ENCODE measurements around the gene TLL2. TPM values are rescaled to one million over a fixed set of nuclear protein-coding genes. Genes with fewer than 3 reads are reported as not detected.

TLL2 gene
- polyA plus RNA-seq, 2 donors = 0.08 TPM

DNA sequence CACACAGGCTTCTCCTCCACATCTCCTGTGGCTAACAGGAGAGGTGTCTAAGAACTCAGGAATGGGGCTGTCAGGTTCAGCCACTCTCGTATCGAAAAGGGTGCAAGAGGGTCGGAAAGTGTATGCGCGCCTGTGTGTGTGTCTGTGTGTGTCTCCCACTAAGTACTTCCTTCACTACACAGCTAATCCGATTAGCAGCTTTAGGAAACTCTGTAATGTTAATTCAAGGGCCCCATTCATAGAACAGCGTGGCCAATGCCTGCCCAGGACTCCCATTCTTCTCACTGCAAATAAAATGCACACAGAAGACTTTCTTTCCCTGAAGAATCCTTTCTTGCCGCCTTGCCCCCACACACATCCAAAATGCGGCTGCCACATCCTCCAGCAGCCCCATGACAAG is 39.9 kb downstream of the TLL2 start:
- Histone ChIP-seq H3K4me3 (ENCODE audit: low read depth in 1 of 2, low read length in 2 of 2) (no peak overlapping the region), H3K27me3 (ENCODE audit: control insufficient read depth in 1 of 2, insufficient read depth in 2 of 2, low read length in 2 of 2) (no peaks in the 10 kb centered on the region), H3K36me3 (ENCODE audit: control insufficient read depth in 2 of 2, insufficient read depth in 2 of 2, low read length in 1 of 2) (no peaks in the 10 kb centered on the region), H3K4me1 (ENCODE audit: control insufficient read depth in 2 of 2, insufficient read depth in 2 of 2, low read length in 1 of 2) (peaks cover 0 to 2% of the 10 kb centered on the region in 2 donors), H3K9me3 (ENCODE audit: control insufficient read depth in 2 of 2, insufficient read depth in 1 of 2, low read depth in 1 of 2, low read length in 1 of 2) (peaks cover 0 to 4% of the 10 kb centered on the region in 2 donors), H3K27ac (ENCODE audit: low read depth in 2 of 2, low read length in 1 of 2) (no peak overlapping the region)
- 81% methylated on average over 9 of the region's 9 CpGs for WGBS, 2 donors

DNA sequence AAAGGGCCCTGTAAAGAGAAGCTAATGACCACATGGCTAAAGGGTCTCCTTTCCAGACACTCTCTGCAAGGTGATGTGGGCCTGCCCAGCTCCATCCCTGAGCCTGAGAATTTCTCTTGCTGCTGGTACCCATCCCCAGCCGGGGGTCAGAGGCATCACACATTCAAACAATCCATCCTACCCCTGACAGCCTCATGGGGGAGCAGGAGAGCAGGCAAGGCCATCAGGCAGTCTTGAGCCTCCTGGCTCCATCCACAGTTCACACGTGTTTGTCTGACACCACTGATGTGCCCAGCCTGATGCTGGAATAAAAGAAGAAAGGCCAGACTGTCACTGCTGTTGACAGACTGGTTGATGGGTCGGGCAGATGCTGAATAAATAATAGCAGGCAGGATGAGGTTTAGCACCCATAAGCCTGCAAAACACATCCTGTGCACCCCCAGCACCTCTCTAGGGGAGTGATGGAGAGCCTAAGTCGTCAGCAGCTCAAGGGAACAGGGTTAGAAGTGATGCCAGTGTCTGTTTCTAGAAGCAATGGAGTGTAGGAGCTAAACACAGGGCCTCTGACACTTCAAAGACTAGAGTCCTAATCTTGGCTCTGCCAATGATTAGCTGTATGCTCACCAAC is 43.5 kb downstream of the TLL2 start:
- peaks cover 0 to 4% of the 10 kb centered on the region in 2 donors for H3K9me3 ChIP-seq (ENCODE audit: control insufficient read depth in 2 of 2, insufficient read depth in 1 of 2, low read depth in 1 of 2, low read length in 1 of 2)
- 24 to 28% methylated on average over 4 of the region's 4 CpGs for whole genome bisulfite sequencing, 2 donors
- H3K27me3 ChIP-seq (ENCODE audit: control insufficient read depth in 1 of 2, insufficient read depth in 2 of 2, low read length in 2 of 2) = no peaks in the 10 kb centered on the region
- H3K36me3 ChIP-seq (ENCODE audit: control insufficient read depth in 2 of 2, insufficient read depth in 2 of 2, low read length in 1 of 2) = no peaks in the 10 kb centered on the region
- H3K4me3 ChIP-seq (ENCODE audit: low read depth in 1 of 2, low read length in 2 of 2) = no peak overlapping the region
- H3K27ac ChIP-seq (ENCODE audit: low read depth in 2 of 2, low read length in 1 of 2) = no peak overlapping the region
- no peaks in the 10 kb centered on the region for H3K4me1 ChIP-seq (ENCODE audit: control insufficient read depth in 2 of 2, insufficient read depth in 2 of 2, low read length in 1 of 2)

DNA sequence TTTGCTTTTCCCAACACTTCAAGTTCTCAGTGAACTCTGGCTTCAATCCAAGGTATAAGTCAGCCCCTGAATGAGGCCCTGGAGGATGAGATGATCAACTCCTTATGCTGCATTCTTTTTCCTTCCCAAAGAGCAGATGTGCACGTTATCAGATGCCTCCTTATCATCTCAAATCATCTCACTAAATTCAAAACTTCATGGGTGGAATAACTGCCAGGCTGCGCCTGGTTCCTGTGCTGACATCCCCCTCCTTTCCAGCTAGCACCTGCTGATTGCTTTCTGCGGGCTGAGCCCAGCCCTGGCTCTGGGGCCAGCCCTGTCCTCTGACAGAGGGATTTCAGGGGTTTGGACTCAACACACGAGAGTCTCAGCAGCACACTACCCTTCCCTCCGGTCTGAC is 44.9 kb downstream of the TLL2 start:
- 51 to 64% methylated on average over 5 of the region's 5 CpGs for WGBS, 2 donors
- H3K27ac ChIP-seq (ENCODE audit: low read depth in 2 of 2, low read length in 1 of 2) = no peak overlapping the region
- H3K27me3 ChIP-seq (ENCODE audit: control insufficient read depth in 1 of 2, insufficient read depth in 2 of 2, low read length in 2 of 2) = no peaks in the 10 kb centered on the region
- H3K9me3 ChIP-seq (ENCODE audit: control insufficient read depth in 2 of 2, insufficient read depth in 1 of 2, low read depth in 1 of 2, low read length in 1 of 2) = peaks cover 0 to under 1% of the 10 kb centered on the region in 2 donors
- H3K4me3 ChIP-seq (ENCODE audit: low read depth in 1 of 2, low read length in 2 of 2) = no peak overlapping the region
- H3K36me3 ChIP-seq (ENCODE audit: control insufficient read depth in 2 of 2, insufficient read depth in 2 of 2, low read length in 1 of 2) = no peaks in the 10 kb centered on the region
- no peaks in the 10 kb centered on the region for H3K4me1 ChIP-seq (ENCODE audit: control insufficient read depth in 2 of 2, insufficient read depth in 2 of 2, low read length in 1 of 2)

DNA sequence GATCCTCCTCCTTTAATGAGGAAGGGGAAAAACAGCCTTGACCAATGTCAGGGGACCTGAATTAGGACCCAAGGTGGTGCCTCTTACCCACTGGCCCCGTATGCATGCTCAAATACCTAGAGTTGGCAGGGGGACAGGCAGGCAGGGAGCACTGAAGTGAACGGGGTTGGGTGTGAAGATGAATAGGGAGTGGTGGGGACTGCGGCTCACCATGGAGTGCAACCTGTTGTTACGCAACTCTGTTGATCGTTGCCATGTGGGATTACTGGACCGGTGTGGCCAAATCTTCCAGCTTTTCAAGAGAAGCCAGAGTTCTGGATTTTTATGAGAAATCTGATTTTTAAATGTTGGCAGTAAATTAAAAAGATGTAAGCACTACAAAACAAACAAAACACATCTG is 48.1 kb downstream of the TLL2 start:
- WGBS, 2 donors = 72 to 76% methylated on average over 6 of the region's 6 CpGs
- H3K4me3 ChIP-seq (ENCODE audit: low read depth in 1 of 2, low read length in 2 of 2) = no peak overlapping the region
- H3K36me3 ChIP-seq (ENCODE audit: control insufficient read depth in 2 of 2, insufficient read depth in 2 of 2, low read length in 1 of 2) = no peaks in the 10 kb centered on the region
- H3K4me1 ChIP-seq (ENCODE audit: control insufficient read depth in 2 of 2, insufficient read depth in 2 of 2, low read length in 1 of 2) = no peaks in the 10 kb centered on the region
- no peak overlapping the region for H3K27ac ChIP-seq (ENCODE audit: low read depth in 2 of 2, low read length in 1 of 2)
- H3K9me3 ChIP-seq (ENCODE audit: control insufficient read depth in 2 of 2, insufficient read depth in 1 of 2, low read depth in 1 of 2, low read length in 1 of 2) = peaks cover 0 to 2% of the 10 kb centered on the region in 2 donors
- no peaks in the 10 kb centered on the region for H3K27me3 ChIP-seq (ENCODE audit: control insufficient read depth in 1 of 2, insufficient read depth in 2 of 2, low read length in 2 of 2)

DNA sequence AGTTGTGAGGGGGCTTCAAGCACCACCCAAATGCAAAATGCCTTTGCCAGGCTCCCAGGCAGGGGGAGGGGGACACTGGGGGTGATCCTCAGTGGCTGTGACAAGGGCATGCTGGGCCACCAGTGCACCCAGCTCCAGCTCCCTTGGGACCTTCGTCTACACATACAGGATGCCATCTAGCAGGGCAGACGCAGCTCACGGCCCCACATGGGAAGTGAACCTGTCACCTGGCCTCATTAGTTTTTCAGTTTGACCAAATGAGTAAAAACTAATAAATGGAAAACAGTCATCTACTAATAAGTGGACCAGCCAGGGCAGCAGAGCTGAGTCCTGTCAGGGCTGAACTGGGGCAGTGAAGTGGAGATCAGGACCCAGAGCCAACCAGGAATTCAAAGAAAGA is 50.2 kb downstream of the TLL2 start:
- no peaks in the 10 kb centered on the region for H3K27me3 ChIP-seq (ENCODE audit: control insufficient read depth in 1 of 2, insufficient read depth in 2 of 2, low read length in 2 of 2)
- 87 to 88% methylated on average over 3 of the region's 3 CpGs for WGBS, 2 donors

DNA sequence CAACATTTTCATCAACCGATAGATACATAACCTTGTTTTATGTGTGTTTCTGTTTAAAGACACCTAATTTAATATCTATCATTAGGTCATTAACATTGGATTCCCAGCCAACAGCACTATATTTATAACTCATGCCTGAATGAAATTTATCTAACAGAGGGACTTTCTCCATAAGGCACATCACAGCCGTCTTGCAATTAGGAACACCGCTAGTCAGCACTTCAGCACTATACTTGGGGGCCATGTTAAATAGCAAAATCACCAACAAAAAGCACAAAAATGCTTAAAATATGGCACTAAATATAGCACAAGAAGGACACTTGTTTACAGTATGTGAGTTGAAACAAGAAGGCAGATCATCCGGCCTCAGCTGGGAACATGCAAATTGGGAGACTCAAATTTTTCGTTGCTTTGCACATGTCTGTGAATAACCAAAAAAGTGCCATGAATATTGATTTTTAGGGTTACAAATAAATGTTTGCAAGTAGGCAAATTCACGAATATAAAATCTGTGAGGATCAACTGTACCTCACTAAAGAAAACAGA is 51.0 kb downstream of the TLL2 start:
- no peak overlapping the region for H3K4me3 ChIP-seq (ENCODE audit: low read depth in 1 of 2, low read length in 2 of 2)
- WGBS, 2 donors = 74 to 85% methylated on average over 6 of the region's 6 CpGs
- H3K9me3 ChIP-seq (ENCODE audit: control insufficient read depth in 2 of 2, insufficient read depth in 1 of 2, low read depth in 1 of 2, low read length in 1 of 2) = peaks cover 0 to 2% of the 10 kb centered on the region in 2 donors

More for the DNA sequence above, 50.2 kb downstream of the TLL2 start:
- Histone ChIP-seq H3K4me1 (ENCODE audit: control insufficient read depth in 2 of 2, insufficient read depth in 2 of 2, low read length in 1 of 2) (no peaks in the 10 kb centered on the region), H3K27ac (ENCODE audit: low read depth in 2 of 2, low read length in 1 of 2) (no peak overlapping the region), H3K36me3 (ENCODE audit: control insufficient read depth in 2 of 2, insufficient read depth in 2 of 2, low read length in 1 of 2) (no peaks in the 10 kb centered on the region), H3K9me3 (ENCODE audit: control insufficient read depth in 2 of 2, insufficient read depth in 1 of 2, low read depth in 1 of 2, low read length in 1 of 2) (peaks cover 0 to 2% of the 10 kb centered on the region in 2 donors), H3K4me3 (ENCODE audit: low read depth in 1 of 2, low read length in 2 of 2) (no peak overlapping the region)

DNA sequence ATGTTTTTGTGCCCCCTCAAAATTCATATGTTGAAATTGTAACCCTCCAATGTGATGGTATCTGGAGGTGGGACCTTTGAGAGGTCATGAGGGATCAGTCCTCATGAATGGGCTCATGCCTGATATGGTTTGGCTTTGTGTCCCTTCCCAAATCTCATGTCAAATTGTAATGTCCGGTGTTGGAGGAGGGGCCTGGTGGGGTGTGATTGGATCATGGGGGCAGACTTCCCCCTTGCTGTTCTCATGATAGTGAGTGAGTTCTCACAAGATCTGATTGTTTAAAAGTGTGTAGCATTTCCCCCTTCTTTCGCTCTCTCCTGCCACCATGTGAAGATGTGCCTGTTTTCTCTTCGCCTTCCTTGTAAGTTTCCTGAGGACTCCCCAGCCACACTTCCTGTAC is 53.4 kb downstream of the TLL2 start:
- no peaks in the 10 kb centered on the region for H3K4me1 ChIP-seq (ENCODE audit: control insufficient read depth in 2 of 2, insufficient read depth in 2 of 2, low read length in 1 of 2)
- no peak overlapping the region for H3K4me3 ChIP-seq (ENCODE audit: low read depth in 1 of 2, low read length in 2 of 2)
- peaks cover 0 to 2% of the 10 kb centered on the region in 2 donors for H3K9me3 ChIP-seq (ENCODE audit: control insufficient read depth in 2 of 2, insufficient read depth in 1 of 2, low read depth in 1 of 2, low read length in 1 of 2)
- WGBS, 2 donors = 97 to 100% methylated on average over 3 of the region's 3 CpGs
- no peaks in the 10 kb centered on the region for H3K27me3 ChIP-seq (ENCODE audit: control insufficient read depth in 1 of 2, insufficient read depth in 2 of 2, low read length in 2 of 2)
- no peaks in the 10 kb centered on the region for H3K36me3 ChIP-seq (ENCODE audit: control insufficient read depth in 2 of 2, insufficient read depth in 2 of 2, low read length in 1 of 2)
- no peak overlapping the region for H3K27ac ChIP-seq (ENCODE audit: low read depth in 2 of 2, low read length in 1 of 2)

More for the DNA sequence above, 51.0 kb downstream of the TLL2 start:
- Histone ChIP-seq H3K27ac (ENCODE audit: low read depth in 2 of 2, low read length in 1 of 2) (no peak overlapping the region), H3K4me1 (ENCODE audit: control insufficient read depth in 2 of 2, insufficient read depth in 2 of 2, low read length in 1 of 2) (no peaks in the 10 kb centered on the region), H3K36me3 (ENCODE audit: control insufficient read depth in 2 of 2, insufficient read depth in 2 of 2, low read length in 1 of 2) (no peaks in the 10 kb centered on the region), H3K27me3 (ENCODE audit: control insufficient read depth in 1 of 2, insufficient read depth in 2 of 2, low read length in 2 of 2) (no peaks in the 10 kb centered on the region)

DNA sequence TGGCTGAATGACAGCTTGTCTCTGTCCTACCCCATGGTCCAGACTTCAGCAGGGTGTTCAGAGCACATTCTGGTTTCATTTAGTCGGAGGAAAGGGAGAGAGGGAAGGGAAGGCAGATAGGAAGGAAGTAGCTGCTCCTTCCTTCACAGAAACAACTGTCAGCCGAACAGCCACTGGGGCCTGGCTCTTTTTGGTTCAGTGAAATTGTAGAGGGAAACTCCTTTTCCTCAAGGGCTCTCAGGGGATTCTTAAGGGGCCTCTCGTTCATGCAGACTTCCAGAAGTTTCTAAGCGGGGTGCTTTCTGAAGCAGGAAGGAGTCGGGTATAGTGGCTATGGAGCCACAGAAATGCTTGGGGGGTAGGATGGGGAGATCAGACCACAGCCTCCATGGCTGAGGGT is 56.4 kb downstream of the TLL2 start:
- H3K4me1 ChIP-seq (ENCODE audit: control insufficient read depth in 2 of 2, insufficient read depth in 2 of 2, low read length in 1 of 2) = no peaks in the 10 kb centered on the region
- H3K27me3 ChIP-seq (ENCODE audit: control insufficient read depth in 1 of 2, insufficient read depth in 2 of 2, low read length in 2 of 2) = no peaks in the 10 kb centered on the region
- H3K4me3 ChIP-seq (ENCODE audit: low read depth in 1 of 2, low read length in 2 of 2) = no peak overlapping the region
- H3K36me3 ChIP-seq (ENCODE audit: control insufficient read depth in 2 of 2, insufficient read depth in 2 of 2, low read length in 1 of 2) = no peaks in the 10 kb centered on the region
- 75 to 77% methylated on average over 5 of the region's 5 CpGs for WGBS, 2 donors
- no peak overlapping the region for H3K27ac ChIP-seq (ENCODE audit: low read depth in 2 of 2, low read length in 1 of 2)
- H3K9me3 ChIP-seq (ENCODE audit: control insufficient read depth in 2 of 2, insufficient read depth in 1 of 2, low read depth in 1 of 2, low read length in 1 of 2) = peaks cover 0 to 2% of the 10 kb centered on the region in 2 donors

DNA sequence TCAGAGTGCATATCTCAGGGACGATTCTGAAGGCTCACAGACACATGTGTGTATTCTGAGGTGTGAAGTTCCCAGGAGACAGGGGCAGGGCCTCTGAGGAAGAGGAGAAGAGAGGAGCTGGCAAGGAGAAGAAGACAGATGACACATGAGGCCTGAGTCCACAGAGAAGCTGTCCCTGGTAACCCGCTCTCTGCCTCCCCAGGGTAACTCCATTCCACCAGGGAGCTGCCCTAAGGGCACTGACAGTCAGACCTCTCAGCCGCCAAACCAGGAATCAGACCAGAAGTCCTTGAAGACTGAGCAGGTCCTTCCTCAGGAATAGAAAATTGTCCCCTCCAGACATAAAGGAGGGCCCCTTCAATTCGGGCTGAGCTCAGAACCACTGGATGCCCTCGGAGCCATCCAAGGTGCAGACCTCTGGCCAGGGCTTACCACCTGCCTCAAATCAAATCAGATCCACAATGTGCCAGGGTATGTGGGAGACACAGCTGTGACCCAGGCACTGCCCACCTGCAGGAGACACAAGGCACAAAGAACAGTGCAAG is 57.4 kb downstream of the TLL2 start:
- Histone ChIP-seq H3K9me3 (ENCODE audit: control insufficient read depth in 2 of 2, insufficient read depth in 1 of 2, low read depth in 1 of 2, low read length in 1 of 2) (peaks cover 0 to 2% of the 10 kb centered on the region in 2 donors), H3K27me3 (ENCODE audit: control insufficient read depth in 1 of 2, insufficient read depth in 2 of 2, low read length in 2 of 2) (no peaks in the 10 kb centered on the region), H3K36me3 (ENCODE audit: control insufficient read depth in 2 of 2, insufficient read depth in 2 of 2, low read length in 1 of 2) (no peaks in the 10 kb centered on the region), H3K4me1 (ENCODE audit: control insufficient read depth in 2 of 2, insufficient read depth in 2 of 2, low read length in 1 of 2) (no peaks in the 10 kb centered on the region), H3K27ac (ENCODE audit: low read depth in 2 of 2, low read length in 1 of 2) (no peak overlapping the region), H3K4me3 (ENCODE audit: low read depth in 1 of 2, low read length in 2 of 2) (no peak overlapping the region)
- 80 to 83% methylated on average over 5 of the region's 5 CpGs for WGBS, 2 donors
